Mucosa of gallbladder (tissue), 1 donor: ENCODE results near the gene LINGO4. TPM values are rescaled to one million over a fixed set of nuclear protein-coding genes. Genes with fewer than 3 reads are reported as not detected.
A peak's percentile ranks its signal among the peaks of the same experiment; 100 is the strongest.
"Not testable (repeated sequence)": the region's sequence is repeated elsewhere in the genome, so short reads cannot be mapped to it uniquely, and the experiment has no call there.

ENCODE experiments used
- DNase-seq: peaks from one replicate; pipeline ENCODE4 v3.0.0-alpha.2; 2020; ENCODE audit warnings: low spot score
- total RNA-seq: library from RNA; stranded (reverse); gene quantifications from one replicate; pipeline ENCODE4 v1.2.1, GENCODE V29; 2021
- donor health status: DM: no; HTN: no; CAD: no.

LINGO4 gene
- total RNA-seq, 1 donor from 2014 or later: 0.09 TPM

- no peak for DNase-seq
Observed at GRCh38 chr1:151783796-151784195, 21.4 kb downstream of the LINGO4 start.

- no peak for DNase-seq
Observed at GRCh38 chr1:151782741-151783140, 22.5 kb downstream of the LINGO4 start.

- not testable (repeated sequence) for DNase-seq
Observed at GRCh38 chr1:151782026-151782425, 23.2 kb downstream of the LINGO4 start.

- not testable (repeated sequence) for DNase-seq
Observed at GRCh38 chr1:151780736-151781135, 24.5 kb downstream of the LINGO4 start.

- DNase-seq: no peak
Observed at GRCh38 chr1:151779852-151780251, 25.4 kb downstream of the LINGO4 start.

GRCh38 chr1:151777317-151777716 is 27.9 kb downstream of the LINGO4 start:
- no peak for DNase-seq

- no peak for DNase-seq
Observed at GRCh38 chr1:151776665-151777062, 28.6 kb downstream of the LINGO4 start.

GRCh38 chr1:151775894-151776664 is 29.1 kb downstream of the LINGO4 start:
- DNase-seq: no peak

GRCh38 chr1:151774256-151774922 is 30.8 kb downstream of the LINGO4 start:
- no peak for DNase-seq

GRCh38 chr1:151773702-151774101 is 31.5 kb downstream of the LINGO4 start:
- no peak for DNase-seq

- not testable (repeated sequence) for DNase-seq
Observed at GRCh38 chr1:151769270-151769669, 35.9 kb downstream of the LINGO4 start.

GRCh38 chr1:151768351-151769066 is 36.7 kb downstream of the LINGO4 start:
- DNase-seq: not testable (repeated sequence)

- no peak for DNase-seq
Observed at GRCh38 chr1:151763990-151764389, 41.2 kb downstream of the LINGO4 start.

- DNase-seq: peak; percentile 87
Observed at GRCh38 chr1:151762941-151763921, 42.0 kb downstream of the LINGO4 start, which contains the start of gene MRPL9. TSS of gene MRPL9 (minus strand) at chr1:151763496. CDS start at chr1:151763479, 17 bp downstream.

GRCh38 chr1:151760597-151761385 is 44.4 kb downstream of the LINGO4 start:
- no peak for DNase-seq

- DNase-seq: no peak
Observed at GRCh38 chr1:151759241-151759640, 46.0 kb downstream of the LINGO4 start.

- DNase-seq: no peak
Observed at GRCh38 chr1:151756291-151756690, 48.9 kb downstream of the LINGO4 start.
